Endothelial cell of umbilical vein (primary cell): ENCODE data around the gene SULT1A1.

Experiments used
- EZH2 ChIP-seq: IDR thresholded peaks from 2 replicates; pipeline ENCODE4 v1.6.1; 2012; ENCODE audit warnings: borderline replicate concordance, low read depth, mild to moderate bottlenecking, moderate library complexity, low read length, inconsistent platforms; ENCODE audit not compliant: severe bottlenecking
- FOS ChIP-seq: IDR thresholded peaks from 2 replicates; pipeline ENCODE4 v1.6.1; 2011; ENCODE audit warnings: mild to moderate bottlenecking, low read length, moderate library complexity, borderline replicate concordance; ENCODE audit not compliant: insufficient read depth
- JUN ChIP-seq: IDR thresholded peaks from 2 replicates; pipeline ENCODE4 v1.6.1; 2011; ENCODE audit warnings: borderline replicate concordance, low read depth; ENCODE audit not compliant: insufficient read length, insufficient read depth
- MYC ChIP-seq: IDR thresholded peaks from one replicate; pipeline ENCODE4 v1.6.1; 2011; ENCODE audit warnings: mild to moderate bottlenecking, low read depth, low read length
- POLR2A ChIP-seq: IDR thresholded peaks from 2 replicates; pipeline ENCODE4 v1.6.1; 2012; ENCODE audit warnings: low read depth, mild to moderate bottlenecking, control low read depth, low read length
- POLR2AphosphoS5 ChIP-seq: IDR thresholded peaks from 2 replicates; pipeline ENCODE4 v1.6.1; 2012; ENCODE audit warnings: low read depth, mild to moderate bottlenecking, control low read depth, low read length, moderate library complexity; ENCODE audit not compliant: insufficient read depth
- TF ChIP-seq, protein P1 (sequence below), 2 donors: IDR thresholded peaks; 1 replicate in 1 of 2; 2 replicates in 1 of 2; pipeline ENCODE4 v1.5.1; 2011; ENCODE audit warnings: low read length in 2 of 2, mild to moderate bottlenecking in 2 of 2, moderate library complexity in 2 of 2, control low read depth in 1 of 2, inconsistent platforms in 1 of 2, low read depth in 1 of 2; ENCODE audit not compliant: insufficient read depth in 1 of 2; ENCODE audit errors: extremely low read depth in 1 of 2
- TF ChIP-seq, protein P2 (sequence below): IDR thresholded peaks from 2 replicates; pipeline ENCODE4 v1.6.1; 2011; ENCODE audit not compliant: insufficient read depth, insufficient read length

DNA sequence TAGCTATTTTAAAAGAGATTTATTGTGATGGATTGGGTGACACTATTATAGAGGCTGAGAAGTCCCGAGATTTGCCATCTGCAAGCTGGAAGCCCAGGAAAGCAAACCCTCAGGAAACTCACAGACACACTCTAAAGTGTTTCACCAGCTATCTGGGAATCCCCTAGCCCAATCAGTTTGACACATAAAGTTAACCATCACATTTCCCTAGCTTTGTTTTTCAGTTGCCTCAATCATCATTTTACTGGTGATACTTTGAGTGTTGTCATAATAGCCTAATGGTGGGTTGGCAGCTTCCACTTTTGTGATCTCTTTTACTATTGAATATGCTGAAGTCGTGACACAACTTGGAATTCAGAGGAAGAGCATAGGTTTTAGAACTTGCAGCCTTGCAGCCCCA lies 54.3 kb downstream of the SULT1A1 start:
- TF ChIP-seq POLR2A (no peak), POLR2AphosphoS5 (no peak), FOS (no peak), MYC (no peak), EZH2 (no peak), JUN (no peak)
- TF ChIP-seq, protein P1, sequence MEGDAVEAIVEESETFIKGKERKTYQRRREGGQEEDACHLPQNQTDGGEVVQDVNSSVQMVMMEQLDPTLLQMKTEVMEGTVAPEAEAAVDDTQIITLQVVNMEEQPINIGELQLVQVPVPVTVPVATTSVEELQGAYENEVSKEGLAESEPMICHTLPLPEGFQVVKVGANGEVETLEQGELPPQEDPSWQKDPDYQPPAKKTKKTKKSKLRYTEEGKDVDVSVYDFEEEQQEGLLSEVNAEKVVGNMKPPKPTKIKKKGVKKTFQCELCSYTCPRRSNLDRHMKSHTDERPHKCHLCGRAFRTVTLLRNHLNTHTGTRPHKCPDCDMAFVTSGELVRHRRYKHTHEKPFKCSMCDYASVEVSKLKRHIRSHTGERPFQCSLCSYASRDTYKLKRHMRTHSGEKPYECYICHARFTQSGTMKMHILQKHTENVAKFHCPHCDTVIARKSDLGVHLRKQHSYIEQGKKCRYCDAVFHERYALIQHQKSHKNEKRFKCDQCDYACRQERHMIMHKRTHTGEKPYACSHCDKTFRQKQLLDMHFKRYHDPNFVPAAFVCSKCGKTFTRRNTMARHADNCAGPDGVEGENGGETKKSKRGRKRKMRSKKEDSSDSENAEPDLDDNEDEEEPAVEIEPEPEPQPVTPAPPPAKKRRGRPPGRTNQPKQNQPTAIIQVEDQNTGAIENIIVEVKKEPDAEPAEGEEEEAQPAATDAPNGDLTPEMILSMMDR (IDR thresholded peaks at IDR 0.05; ENCODE audit: extremely low read depth in 1 of 2, insufficient read depth in 1 of 2, low read depth in 1 of 2, low read length in 2 of 2), result no peak
- TF ChIP-seq, protein P2, sequence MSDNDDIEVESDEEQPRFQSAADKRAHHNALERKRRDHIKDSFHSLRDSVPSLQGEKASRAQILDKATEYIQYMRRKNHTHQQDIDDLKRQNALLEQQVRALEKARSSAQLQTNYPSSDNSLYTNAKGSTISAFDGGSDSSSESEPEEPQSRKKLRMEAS, result no peak
